Midbrain (tissue), 1 donor: ENCODE measurements around the gene TST.

Experiments used
- DNase-seq: peaks from one replicate; lab custom pipeline; 2025; lab: John Stamatoyannopoulos, UW

The TST gene

DNA sequence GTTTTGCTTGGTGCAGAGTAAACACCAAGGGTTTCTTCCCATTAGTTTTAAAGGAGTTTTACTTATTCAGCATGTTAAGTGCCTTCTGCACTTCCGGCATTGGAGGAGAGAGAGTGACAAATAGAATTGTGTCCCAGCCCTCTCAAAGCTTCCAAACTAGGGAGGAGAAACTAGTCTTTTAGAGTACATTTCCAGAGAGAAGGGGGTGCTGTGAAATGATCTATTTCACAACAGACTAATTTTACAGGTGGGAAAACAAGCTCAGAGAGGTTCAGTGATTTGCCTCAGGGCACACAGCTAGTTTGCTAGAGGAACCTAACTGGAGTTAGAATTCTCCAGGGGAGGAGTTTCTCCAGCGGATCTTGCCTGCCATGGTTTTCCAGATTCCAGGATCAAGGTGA lies 12.9 kb upstream of the TST start:
- DNase-seq: no peak

DNA sequence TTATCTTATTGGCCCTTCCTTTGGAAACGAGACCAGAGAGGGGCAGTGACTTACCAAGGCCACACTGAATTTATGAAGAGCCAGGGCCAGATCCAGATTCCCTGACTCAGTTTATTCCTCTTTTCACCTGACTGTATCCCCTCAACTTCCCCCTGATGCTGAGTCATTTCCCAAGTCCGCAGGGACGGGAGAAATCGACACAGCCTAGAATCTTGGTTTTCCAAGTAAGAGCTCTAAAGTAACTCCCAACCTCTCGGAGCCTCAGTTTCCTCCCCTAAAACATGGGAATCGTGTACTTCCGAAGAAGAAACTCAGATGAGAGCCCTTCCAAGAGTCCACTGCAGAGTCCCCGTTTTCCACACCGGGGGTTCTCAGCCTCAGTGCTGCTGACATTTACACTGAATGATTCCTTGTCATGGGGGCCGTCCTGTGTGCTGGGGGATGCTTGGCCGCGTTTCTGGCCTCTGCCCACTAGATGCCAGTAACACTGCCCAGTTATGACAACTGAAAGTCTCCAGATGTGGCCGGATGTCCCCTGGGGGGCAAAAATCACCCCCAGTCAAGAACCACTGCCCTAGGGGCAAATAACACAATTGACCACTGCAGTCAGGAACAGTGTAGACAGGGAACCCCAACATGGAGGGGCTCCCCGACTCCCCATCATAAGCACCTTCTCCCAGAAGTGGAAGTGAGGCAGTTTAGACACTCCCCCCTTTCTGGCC lies 11.5 kb upstream of the TST start:
- DNase-seq: no peak

- DNase-seq: no peak
These were observed 9.7 kb upstream of the TST start for GRCh38 chr22:37028692-37029674.

GRCh38 chr22:37027556-37027955 lies 8.3 kb upstream of the TST start:
- DNase-seq: no peak

GRCh38 chr22:37026325-37026724 lies 7.1 kb upstream of the TST start:
- DNase-seq: no peak

DNA sequence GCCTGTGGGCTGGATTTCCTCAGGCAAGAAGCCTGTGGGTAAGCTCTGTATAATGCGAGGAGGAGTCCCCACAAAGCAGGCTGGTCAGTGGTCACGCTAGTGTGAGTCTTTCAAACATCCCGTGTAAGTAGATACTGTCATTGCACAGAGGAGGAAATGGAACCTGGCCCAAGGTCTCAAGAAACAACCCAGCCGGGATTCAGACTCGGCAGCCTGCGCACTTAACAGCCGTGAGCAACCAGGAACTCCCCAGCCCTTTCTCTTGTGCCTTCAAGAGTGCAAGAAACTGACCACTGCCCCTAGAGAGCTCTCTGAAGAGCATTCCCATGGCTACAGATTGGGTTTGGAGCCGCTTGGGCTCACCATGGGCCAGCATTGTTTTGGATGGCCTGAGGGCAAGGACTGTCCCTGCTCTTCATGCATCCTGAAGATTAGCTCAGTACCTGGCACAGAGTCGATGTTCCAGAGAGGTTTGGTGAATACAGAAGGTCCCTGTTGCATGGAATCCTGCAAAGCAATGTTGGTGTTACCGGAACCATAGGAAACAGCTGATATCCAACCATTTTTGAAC lies 6.3 kb upstream of the TST start:
- no peak for DNase-seq

DNA sequence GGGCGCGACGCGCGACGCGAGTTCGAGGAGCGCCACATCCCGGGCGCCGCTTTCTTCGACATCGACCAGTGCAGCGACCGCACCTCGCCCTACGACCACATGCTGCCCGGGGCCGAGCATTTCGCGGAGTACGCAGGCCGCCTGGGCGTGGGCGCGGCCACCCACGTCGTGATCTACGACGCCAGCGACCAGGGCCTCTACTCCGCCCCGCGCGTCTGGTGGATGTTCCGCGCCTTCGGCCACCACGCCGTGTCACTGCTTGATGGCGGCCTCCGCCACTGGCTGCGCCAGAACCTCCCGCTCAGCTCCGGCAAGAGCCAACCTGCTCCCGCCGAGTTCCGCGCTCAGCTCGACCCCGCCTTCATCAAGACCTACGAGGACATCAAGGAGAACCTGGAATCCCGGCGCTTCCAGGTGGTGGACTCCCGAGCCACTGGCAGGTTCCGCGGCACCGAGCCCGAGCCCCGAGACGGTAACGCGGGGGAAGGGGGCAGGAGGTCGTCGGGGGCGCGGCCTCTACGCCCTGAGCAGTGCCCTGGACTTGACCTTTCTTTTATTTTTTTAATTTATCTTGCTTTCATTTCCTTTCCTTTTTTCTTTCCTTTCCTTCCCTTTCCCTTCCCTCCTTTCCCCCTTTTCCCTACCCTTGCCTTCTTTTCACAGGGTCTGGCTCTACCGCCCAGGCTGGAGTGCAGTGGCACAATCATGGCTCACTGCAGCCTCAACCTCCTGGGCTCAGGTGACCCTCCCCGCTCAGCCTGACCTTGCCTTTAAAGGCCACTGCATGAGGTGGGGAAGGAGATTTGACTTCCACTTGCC lies 5.3 kb upstream of the TST start:
- DNase-seq: no peak

DNA sequence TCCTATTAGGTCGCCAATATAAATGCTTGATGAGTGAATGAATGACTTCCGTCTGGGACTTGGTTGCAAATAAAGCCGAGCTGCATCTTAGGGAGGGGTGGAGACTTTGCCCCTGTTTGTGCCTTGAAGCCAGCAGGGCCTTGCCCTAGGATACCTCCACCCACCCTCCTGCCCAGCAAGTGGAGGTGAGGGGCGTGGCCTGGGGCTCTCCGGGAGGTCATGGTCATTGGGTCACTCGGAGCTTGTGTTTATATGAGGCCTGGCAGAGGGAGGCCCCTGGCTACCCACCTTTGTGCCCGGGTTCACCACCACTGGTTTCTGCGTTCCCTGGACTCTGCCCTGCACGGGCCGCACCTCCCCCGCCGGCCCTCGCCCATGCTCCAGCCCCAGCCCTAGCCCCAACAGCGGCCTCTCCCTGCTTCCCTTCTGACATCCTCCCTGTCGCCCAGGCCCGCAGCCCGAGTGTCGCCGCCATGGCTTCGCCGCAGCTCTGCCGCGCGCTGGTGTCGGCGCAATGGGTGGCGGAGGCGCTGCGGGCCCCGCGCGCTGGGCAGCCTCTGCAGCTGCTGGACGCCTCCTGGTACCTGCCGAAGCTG lies 4.6 kb upstream of the TST start:
- no peak for DNase-seq

- DNase-seq: no peak
These were observed 3.5 kb upstream of the TST start for GRCh38 chr22:37022483-37023337.

GRCh38 chr22:37021710-37022482 lies 2.6 kb upstream of the TST start:
- DNase-seq: peak; percentile 48

DNA sequence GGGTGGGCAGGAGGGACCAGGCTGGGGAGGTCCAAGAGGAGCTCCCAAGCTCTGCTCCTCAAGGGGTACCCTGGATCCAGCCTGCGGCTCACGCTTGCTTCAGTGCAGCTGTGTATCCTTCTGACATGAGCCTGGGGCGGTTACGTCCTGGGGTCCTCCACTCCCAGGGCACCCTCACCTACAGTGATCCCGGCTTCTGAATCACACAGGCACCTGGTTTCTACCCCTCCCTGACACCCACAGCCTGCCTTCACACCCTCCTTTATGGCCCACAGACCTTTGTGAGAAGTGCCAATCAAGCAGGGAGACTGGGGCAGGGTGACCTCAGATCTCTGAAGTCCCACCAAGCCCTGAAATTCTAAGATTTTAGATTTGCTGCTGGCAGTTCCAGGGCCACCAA lies 1.8 kb upstream of the TST start:
- no peak for DNase-seq

DNA sequence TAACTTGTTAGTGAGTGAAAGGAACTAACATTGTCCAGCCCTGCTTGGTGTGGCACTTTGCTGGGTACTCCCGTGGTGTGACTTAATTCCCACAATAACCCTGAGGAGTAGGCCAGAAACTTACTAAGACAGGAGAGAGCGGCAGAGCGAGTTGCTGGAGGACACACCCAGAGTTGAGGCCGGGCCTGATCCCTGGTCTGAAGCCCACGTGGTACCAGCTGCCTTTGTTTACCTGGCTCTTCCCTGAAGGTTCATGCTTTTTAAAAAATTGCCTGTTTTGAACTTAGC lies 889 bp upstream of the TST start:
- peak; percentile 44 for DNase-seq

DNA sequence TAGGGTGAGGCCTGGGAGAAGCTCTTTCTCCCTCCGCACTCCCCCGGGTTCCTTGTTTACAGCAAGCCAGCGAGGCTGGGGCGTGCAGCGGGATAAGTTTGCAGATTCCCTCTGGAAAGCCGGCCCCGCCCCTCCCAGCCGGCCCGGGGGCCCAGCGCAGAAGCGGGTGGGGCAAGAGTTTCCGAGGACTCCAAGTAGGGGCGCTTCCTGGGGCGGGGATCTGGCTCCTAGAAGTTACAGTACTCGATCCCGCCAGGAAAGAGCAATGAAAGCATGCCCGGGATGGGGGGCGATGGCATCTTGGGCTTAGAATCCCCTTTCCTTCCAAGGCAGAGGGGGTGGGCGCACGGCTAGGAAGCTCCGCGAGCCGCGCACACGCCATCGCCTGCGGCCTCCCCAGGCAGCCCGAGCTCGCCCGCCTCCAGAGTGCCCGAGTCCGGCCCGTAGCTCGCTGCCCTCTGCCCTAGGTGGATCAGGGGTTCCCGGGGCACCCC lies 385 bp downstream of the TST start:
- peak; percentile 54 for DNase-seq

GRCh38 chr22:37018086-37018814 lies 997 bp downstream of the TST start:
- no peak for DNase-seq

- peak; percentile 8 for DNase-seq
These were observed 1.9 kb downstream of the TST start for GRCh38 chr22:37017356-37017755.

DNA sequence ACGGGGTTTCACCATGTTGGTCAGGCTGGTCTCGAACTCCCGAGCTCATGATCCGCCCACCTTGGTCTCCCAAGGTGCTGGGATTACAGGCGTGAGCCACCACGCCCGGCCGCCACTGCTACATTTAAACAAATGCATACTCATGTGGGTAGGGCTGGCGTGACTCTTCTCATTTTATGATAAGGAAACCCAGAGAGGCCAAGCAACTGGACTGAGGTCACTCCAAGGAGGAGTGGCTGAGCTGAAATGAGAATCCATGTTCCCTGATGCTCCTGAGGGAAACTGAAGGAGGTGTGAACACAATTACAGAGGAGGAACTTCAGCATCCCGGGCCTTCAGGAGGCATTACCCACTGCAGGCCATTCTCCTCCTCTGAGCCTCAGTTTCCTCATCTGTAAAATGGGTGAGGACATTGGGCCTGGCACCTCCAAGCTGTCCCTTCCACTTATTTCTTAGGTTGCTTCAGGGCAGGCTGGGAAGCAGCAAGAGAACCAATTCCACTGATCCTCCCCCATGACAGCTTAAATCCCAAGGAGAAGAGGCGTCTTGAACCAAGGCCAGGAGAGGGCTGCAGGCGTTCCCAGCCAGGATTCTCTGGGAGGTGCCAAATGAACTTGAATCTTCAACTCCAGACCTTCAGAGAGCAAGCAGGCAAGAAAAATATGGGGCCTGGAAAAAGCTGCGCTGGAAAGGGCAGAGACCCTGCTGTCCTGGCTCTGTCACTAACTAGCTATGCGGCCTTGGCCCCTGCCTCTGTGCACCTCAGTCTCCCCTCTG lies 2.9 kb downstream of the TST start:
- no peak for DNase-seq

GRCh38 chr22:37015587-37015878 lies 3.7 kb downstream of the TST start:
- DNase-seq: no peak

DNA sequence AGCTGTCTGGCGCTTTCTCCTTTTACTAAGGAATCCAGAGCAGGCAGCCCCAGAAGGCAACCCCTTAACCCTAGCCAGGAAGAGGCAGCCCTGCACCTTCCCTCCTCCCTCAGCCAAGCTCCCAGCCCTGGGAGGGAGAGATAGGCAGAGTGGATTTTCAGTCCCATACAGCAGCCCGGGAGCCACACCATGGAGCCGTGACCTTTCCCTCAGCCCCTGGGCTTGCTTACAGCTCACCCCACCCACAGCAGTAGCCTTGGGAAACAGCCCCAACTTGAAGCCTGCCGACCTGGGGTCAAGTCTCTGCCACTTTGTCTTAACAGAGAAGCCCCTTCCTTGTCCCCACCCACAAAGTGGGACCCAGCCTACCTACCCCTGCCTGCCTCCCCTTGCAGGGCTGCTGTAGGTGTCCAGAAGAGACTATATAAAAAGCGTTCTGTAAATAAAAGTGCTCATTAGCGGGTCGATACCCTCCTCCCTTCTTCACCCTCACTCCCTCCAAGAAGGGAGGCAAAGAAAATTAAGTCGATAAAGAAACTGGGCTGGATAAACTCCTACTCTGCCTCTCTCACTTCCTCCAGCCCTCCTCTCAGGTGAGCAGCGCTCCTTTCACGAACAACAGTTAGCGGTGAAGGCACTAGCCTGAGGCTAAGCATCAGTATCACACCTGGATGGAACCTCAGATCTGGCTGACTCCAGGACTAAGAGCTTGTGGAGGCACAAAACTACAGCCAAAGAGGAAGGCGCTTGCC lies 4.2 kb downstream of the TST start:
- DNase-seq: no peak
